Activated T-cell treated with anti-CD3 and anti-CD28 coated beads, Interleukin-2, amount 50 U/mL, for 1 hour (primary cell): ENCODE data around the gene CACNA2D3.

ENCODE experiments used
- DNase-seq: peaks from one replicate; pipeline ENCODE4 v3.0.0-alpha.2; 2020

Gene CACNA2D3

GRCh38 chr3:54173371-54173770, 51.0 kb downstream of the CACNA2D3 start:
- DNase-seq, result no peak

- no peak for DNase-seq
Observed at GRCh38 chr3:54176106-54176505, 53.8 kb downstream of the CACNA2D3 start.

GRCh38 chr3:54177816-54178215, 55.5 kb downstream of the CACNA2D3 start:
- no peak for DNase-seq

- DNase-seq, result no peak
Observed at GRCh38 chr3:54178376-54178775, 56.0 kb downstream of the CACNA2D3 start.

GRCh38 chr3:54180921-54181320, 58.6 kb downstream of the CACNA2D3 start:
- DNase-seq, result no peak

GRCh38 chr3:54182242-54182641, 59.9 kb downstream of the CACNA2D3 start:
- no peak for DNase-seq

GRCh38 chr3:54185740-54186139, 63.4 kb downstream of the CACNA2D3 start:
- no peak for DNase-seq

- DNase-seq, result no peak
Observed at GRCh38 chr3:54188176-54188791, 65.9 kb downstream of the CACNA2D3 start.

- DNase-seq, result no peak
Observed at GRCh38 chr3:54191220-54191619, 68.9 kb downstream of the CACNA2D3 start.

GRCh38 chr3:54192026-54192425, 69.7 kb downstream of the CACNA2D3 start:
- no peak for DNase-seq

- DNase-seq, result no peak
Observed at GRCh38 chr3:54193093-54193492, 70.7 kb downstream of the CACNA2D3 start.

GRCh38 chr3:54196360-54196991, 74.1 kb downstream of the CACNA2D3 start:
- no peak for DNase-seq

GRCh38 chr3:54197509-54197908, 75.2 kb downstream of the CACNA2D3 start:
- no peak for DNase-seq

GRCh38 chr3:54198556-54198955, 76.2 kb downstream of the CACNA2D3 start:
- no peak for DNase-seq

GRCh38 chr3:54202054-54202453, 79.7 kb downstream of the CACNA2D3 start:
- no peak for DNase-seq

GRCh38 chr3:54202651-54203248, 80.4 kb downstream of the CACNA2D3 start:
- no peak for DNase-seq

- no peak for DNase-seq
Observed at GRCh38 chr3:54206874-54207273, 84.5 kb downstream of the CACNA2D3 start.

- DNase-seq, result no peak
Observed at GRCh38 chr3:54211097-54211496, 88.7 kb downstream of the CACNA2D3 start.

GRCh38 chr3:54212723-54213122, 90.4 kb downstream of the CACNA2D3 start:
- no peak for DNase-seq

- DNase-seq, result no peak
Observed at GRCh38 chr3:54213907-54214306, 91.6 kb downstream of the CACNA2D3 start.

- no peak for DNase-seq
Observed at GRCh38 chr3:54214845-54215244, 92.5 kb downstream of the CACNA2D3 start.

GRCh38 chr3:54215521-54215920, 93.2 kb downstream of the CACNA2D3 start:
- DNase-seq, result no peak

- no peak for DNase-seq
Observed at GRCh38 chr3:54217828-54218227, 95.5 kb downstream of the CACNA2D3 start.

- DNase-seq, result no peak
Observed at GRCh38 chr3:54222316-54222715, 100.0 kb downstream of the CACNA2D3 start.

- no peak for DNase-seq
Observed at GRCh38 chr3:54223063-54223462, 100.7 kb downstream of the CACNA2D3 start.
